MM.1S (cell line): Measurements from ENCODE around the gene JCHAIN.
A peak's percentile ranks its signal among the peaks of the same experiment; 100 is the strongest.

ENCODE experiments used
- DNase-seq: peaks from one replicate; pipeline ENCODE4 v3.0.0-alpha.2; 2015
- H2AFZ ChIP-seq: fragments of 300-600 bp; sonication (generic); 2 replicates; pipeline ENCODE4 v1.6.0; 2016; ENCODE audit warnings: antibody characterized with exemption, low read length
- H3F3A ChIP-seq: fragments of 300-600 bp; sonication (generic); 2 replicates; pipeline ENCODE4 v1.6.1; 2016; ENCODE audit warnings: mild to moderate bottlenecking, antibody characterized with exemption, low read length, moderate library complexity, mixed read lengths; ENCODE audit not compliant: insufficient read depth
- H3K27ac ChIP-seq: fragments of 300-600 bp; sonication (generic); 2 replicates; pipeline ENCODE4 v1.5.1; 2016; ENCODE audit warnings: mild to moderate bottlenecking, low read length
- H3K27me3 ChIP-seq: fragments of 300-600 bp; sonication (generic); replicated peaks from 2 replicates; pipeline ENCODE4 v1.6.0; 2016; ENCODE audit warnings: low read length; ENCODE audit not compliant: insufficient read depth
- H3K36me3 ChIP-seq: fragments of 300-600 bp; sonication (generic); replicated peaks from 2 replicates; pipeline ENCODE4 v1.6.1; 2016; ENCODE audit warnings: mild to moderate bottlenecking, low read length, mixed read lengths; ENCODE audit not compliant: insufficient read depth
- H3K4me1 ChIP-seq: fragments of 300-600 bp; sonication (generic); 2 replicates; pipeline ENCODE4 v1.6.1; 2016; ENCODE audit warnings: low read length, mixed read lengths
- H3K4me2 ChIP-seq: fragments of 300-600 bp; sonication (generic); 2 replicates; pipeline ENCODE4 v1.6.0; 2016; ENCODE audit warnings: low read depth, low read length
- H3K4me3 ChIP-seq: fragments of 300-600 bp; sonication (generic); 2 replicates; pipeline ENCODE4 v1.5.1; 2016; ENCODE audit warnings: low read length, mixed read lengths
- H3K79me2 ChIP-seq: fragments of 300-600 bp; sonication (generic); 2 replicates; pipeline ENCODE4 v1.6.1; 2016; ENCODE audit warnings: mixed run types, low read length, mixed read lengths
- H3K9ac ChIP-seq: fragments of 300-600 bp; sonication (generic); 2 replicates; pipeline ENCODE4 v1.6.1; 2016; ENCODE audit warnings: low read length, mixed read lengths
- H3K9me2 ChIP-seq: fragments of 300-600 bp; sonication (generic); replicated peaks from 2 replicates; pipeline ENCODE4 v1.6.1; 2016; ENCODE audit warnings: mild to moderate bottlenecking, low read length, mixed read lengths; ENCODE audit not compliant: insufficient read depth
- H3K9me3 ChIP-seq: fragments of 300-600 bp; sonication (generic); replicated peaks from 2 replicates; pipeline ENCODE4 v1.6.1; 2016; ENCODE audit warnings: mild to moderate bottlenecking, low read length, mixed read lengths; ENCODE audit not compliant: insufficient read depth
- H4K20me1 ChIP-seq: fragments of 300-600 bp; sonication (generic); 2 replicates; pipeline ENCODE4 v1.6.1; 2016; ENCODE audit warnings: mild to moderate bottlenecking, low read length, moderate library complexity, mixed read lengths; ENCODE audit not compliant: insufficient read depth
- EZH2 ChIP-seq: fragments of 300-600 bp; sonication (generic); optimal IDR thresholded peaks from 2 replicates; pipeline ENCODE3; 2017; ENCODE audit warnings: low read depth, mild to moderate bottlenecking, antibody characterized with exemption, low read length, mixed read lengths
- EZH2phosphoT487 ChIP-seq: fragments of 300-600 bp; sonication (generic); IDR thresholded peaks from 2 replicates; pipeline ENCODE4 v1.6.1; 2018; ENCODE audit warnings: antibody characterized with exemption, low read length
- TF ChIP-seq, protein P1 (sequence below): fragments of 300-600 bp; sonication (generic); IDR thresholded peaks from 2 replicates; pipeline ENCODE4 v1.5.1; 2016; ENCODE audit warnings: antibody characterized with exemption, low read length, mixed read lengths

Gene JCHAIN

DNA sequence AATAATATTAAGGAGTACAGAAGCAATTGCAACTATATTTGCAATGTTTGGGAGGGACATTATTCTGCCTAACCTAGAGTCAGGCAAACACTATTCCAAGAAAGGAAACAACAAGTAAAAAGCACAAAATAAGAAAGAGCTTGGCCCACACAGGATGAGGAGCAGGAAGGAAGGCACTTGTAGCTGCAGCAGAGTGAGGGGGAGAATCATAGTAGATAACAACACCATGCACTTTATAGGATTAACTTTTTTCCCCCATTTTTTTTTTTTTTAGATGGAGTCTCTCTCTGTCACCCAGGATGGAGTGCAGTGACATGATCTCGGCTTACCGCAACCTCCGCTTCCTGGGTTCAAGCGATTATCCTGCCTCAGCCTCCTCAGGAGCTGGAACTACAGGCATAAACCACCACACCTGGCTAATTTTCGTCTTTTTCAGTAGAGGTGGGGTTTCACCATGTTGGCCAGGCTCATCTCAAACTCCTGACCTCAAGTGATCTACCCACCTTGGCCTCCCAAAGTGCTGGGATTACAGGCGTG, 10.3 kb upstream of the JCHAIN start:
- H3K9ac ChIP-seq, result no peak overlapping the region
- no peak overlapping the region for H3K4me3 ChIP-seq
- no peak for DNase-seq
- no peak overlapping the region for H3K4me2 ChIP-seq
- H3K9me2 ChIP-seq, result no peaks in the 10 kb centered on the region
- no peaks in the 10 kb centered on the region for H3K36me3 ChIP-seq
- no peak overlapping the region for H2AFZ ChIP-seq
- TF ChIP-seq, protein P1, sequence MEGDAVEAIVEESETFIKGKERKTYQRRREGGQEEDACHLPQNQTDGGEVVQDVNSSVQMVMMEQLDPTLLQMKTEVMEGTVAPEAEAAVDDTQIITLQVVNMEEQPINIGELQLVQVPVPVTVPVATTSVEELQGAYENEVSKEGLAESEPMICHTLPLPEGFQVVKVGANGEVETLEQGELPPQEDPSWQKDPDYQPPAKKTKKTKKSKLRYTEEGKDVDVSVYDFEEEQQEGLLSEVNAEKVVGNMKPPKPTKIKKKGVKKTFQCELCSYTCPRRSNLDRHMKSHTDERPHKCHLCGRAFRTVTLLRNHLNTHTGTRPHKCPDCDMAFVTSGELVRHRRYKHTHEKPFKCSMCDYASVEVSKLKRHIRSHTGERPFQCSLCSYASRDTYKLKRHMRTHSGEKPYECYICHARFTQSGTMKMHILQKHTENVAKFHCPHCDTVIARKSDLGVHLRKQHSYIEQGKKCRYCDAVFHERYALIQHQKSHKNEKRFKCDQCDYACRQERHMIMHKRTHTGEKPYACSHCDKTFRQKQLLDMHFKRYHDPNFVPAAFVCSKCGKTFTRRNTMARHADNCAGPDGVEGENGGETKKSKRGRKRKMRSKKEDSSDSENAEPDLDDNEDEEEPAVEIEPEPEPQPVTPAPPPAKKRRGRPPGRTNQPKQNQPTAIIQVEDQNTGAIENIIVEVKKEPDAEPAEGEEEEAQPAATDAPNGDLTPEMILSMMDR, result no peak
- TF ChIP-seq EZH2phosphoT487 (no peak), EZH2 (no peak)
- peaks cover 45% of the 10 kb centered on the region for H3F3A ChIP-seq
- peaks cover 53% of the 10 kb centered on the region for H3K4me1 ChIP-seq
- H3K27ac ChIP-seq, result peak overlapping the region; percentile 99; the same call in 1 of the 2 replicates
- H4K20me1 ChIP-seq, result no peaks in the 10 kb centered on the region
- peaks cover 16% of the 10 kb centered on the region for H3K79me2 ChIP-seq
- H3K27me3 ChIP-seq, result no peaks in the 10 kb centered on the region
- H3K9me3 ChIP-seq, result no peaks in the 10 kb centered on the region

DNA sequence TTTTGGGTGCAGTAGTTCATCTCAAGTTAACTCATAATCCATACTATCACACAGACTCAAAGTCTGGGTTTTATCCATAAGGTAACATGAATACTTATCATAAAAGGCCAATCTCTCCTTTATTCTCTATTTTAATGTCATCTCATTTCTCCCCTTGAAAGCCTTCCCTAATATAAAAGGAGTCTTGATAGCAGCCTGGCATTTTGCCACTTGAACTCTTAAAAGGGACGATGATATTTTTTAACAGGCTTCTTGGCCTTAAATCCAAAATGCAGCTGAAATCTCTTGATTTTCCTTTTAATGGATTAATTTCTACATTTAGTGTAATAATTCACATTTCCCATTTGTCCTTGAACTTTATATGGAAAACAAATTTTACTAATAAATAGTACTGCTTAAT, 8.4 kb upstream of the JCHAIN start:
- Histone ChIP-seq H3K9me3 (no peaks in the 10 kb centered on the region), H3K4me1 (peaks cover 50% of the 10 kb centered on the region), H3F3A (peaks cover 28% of the 10 kb centered on the region), H3K4me3 (no peak overlapping the region), H4K20me1 (no peaks in the 10 kb centered on the region), H3K36me3 (no peaks in the 10 kb centered on the region), H3K4me2 (no peak overlapping the region), H3K9me2 (no peaks in the 10 kb centered on the region), H3K27me3 (no peaks in the 10 kb centered on the region), H3K79me2 (peaks cover 6% of the 10 kb centered on the region; the same call in 1 of the 2 replicates), H3K9ac (no peak overlapping the region), H2AFZ (no peak overlapping the region), H3K27ac (no peak overlapping the region)
- no peak for DNase-seq
- TF ChIP-seq EZH2phosphoT487 (no peak), EZH2 (no peak)
- TF ChIP-seq, protein P1, result no peak

DNA sequence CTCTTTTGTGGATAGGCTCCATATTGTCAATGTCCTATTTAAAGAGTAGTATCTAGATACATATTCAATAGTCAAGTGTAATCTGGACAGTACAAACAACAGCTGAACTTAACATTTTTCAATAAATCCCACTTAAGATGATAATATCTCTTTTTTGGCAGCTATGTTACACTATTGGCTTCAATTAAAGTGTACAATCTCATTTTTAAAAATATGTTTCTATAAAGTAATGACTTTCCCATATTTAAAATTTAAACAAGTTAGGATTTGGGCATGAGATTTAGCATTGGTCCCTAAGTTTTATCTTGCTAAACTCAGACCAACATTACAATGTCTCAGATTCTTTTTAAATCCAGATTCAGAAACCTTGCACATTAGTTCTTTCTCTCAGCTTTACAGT, 7.9 kb upstream of the JCHAIN start:
- Histone ChIP-seq H3K4me1 (peaks cover 50% of the 10 kb centered on the region), H3F3A (peaks cover 23% of the 10 kb centered on the region), H2AFZ (no peak overlapping the region), H3K36me3 (no peaks in the 10 kb centered on the region), H4K20me1 (no peaks in the 10 kb centered on the region), H3K9me2 (no peaks in the 10 kb centered on the region), H3K79me2 (0 out of 2 replicates have a peak, but pooled peaks cover 6% of the 10 kb centered on the region), H3K27ac (no peak overlapping the region), H3K4me2 (no peak overlapping the region), H3K9ac (no peak overlapping the region), H3K27me3 (no peaks in the 10 kb centered on the region), H3K9me3 (no peaks in the 10 kb centered on the region), H3K4me3 (no peak overlapping the region)
- TF ChIP-seq, protein P1, result no peak
- TF ChIP-seq EZH2phosphoT487 (no peak), EZH2 (no peak)
- DNase-seq, result no peak
